B cell (primary cell): ENCODE results near the gene GALNT10. TPM values are rescaled to one million over a fixed set of nuclear protein-coding genes. Genes with fewer than 3 reads are reported as not detected.

ENCODE experiments used
- ATAC-seq: fragments of 200-7000 bp; cut with Tn5 transposase; one replicate; pipeline ENCODE4 v1.10.0; 2021; ENCODE audit warnings: low read depth, mild to moderate bottlenecking, moderate number of reproducible peaks, moderate library complexity
- CTCF ChIA-PET: fragments of 350-600 bp; sonication (Branson Sonifier 250); formaldehyde crosslinking; loops from one replicate; lab custom pipeline; 2021; ENCODE audit warnings: antibody characterized with exemption, inconsistent platforms; lab: Charles Lee
- POLR2A ChIA-PET: fragments of 350-600 bp; sonication (Branson Sonifier 250); formaldehyde crosslinking; loops from one replicate; lab custom pipeline; 2021; ENCODE audit warnings: antibody characterized with exemption; lab: Charles Lee
- DNase-seq: peaks from one replicate; pipeline ENCODE4 v3.0.0; 2013
- H2AFZ ChIP-seq: 2 replicates; pipeline ENCODE4 v1.6.1; 2012; ENCODE audit warnings: mild to moderate bottlenecking, low read depth, low read length; ENCODE audit not compliant: insufficient read depth, poor library complexity, severe bottlenecking
- H3K27ac ChIP-seq, 2 donors: 1 replicate in 1 of 2; 2 replicates in 1 of 2; pipeline ENCODE4 v1.5.1; 2012 to 2013; ENCODE audit warnings: low read length in 2 of 2, mild to moderate bottlenecking in 2 of 2, moderate library complexity in 1 of 2
- H3K27me3 ChIP-seq, 4 experiments: fragments of 200-600 bp in 1 of 4; sonication (generic) in 1 of 4; replicated peaks in 1 of 4; 1 replicate in 2 of 4; 2 replicates in 2 of 4; pipeline versions ENCODE4 v1.6.1 to v1.7.0; 2013 to 2016; ENCODE audit warnings: low read length in 3 of 4, mild to moderate bottlenecking in 2 of 4, mixed read lengths in 1 of 4, moderate library complexity in 1 of 4; ENCODE audit not compliant: insufficient read depth in 4 of 4, control insufficient read depth in 3 of 4; ENCODE audit errors: control extremely low read depth in 1 of 4
- H3K36me3 ChIP-seq, 2 experiments: replicated peaks in 1 of 2; 1 replicate in 1 of 2; 2 replicates in 1 of 2; pipeline versions ENCODE4 v1.6.1 to v1.7.1; 2013; ENCODE audit warnings: low read length in 1 of 2; ENCODE audit not compliant: insufficient read depth in 2 of 2, control insufficient read depth in 1 of 2; ENCODE audit errors: control extremely low read depth in 1 of 2, extremely low read depth in 1 of 2
- H3K4me1 ChIP-seq, 2 donors: fragments of 200-600 bp in 1 of 2; sonication (generic) in 1 of 2; 1 replicate in 1 of 2; 2 replicates in 1 of 2; pipeline versions ENCODE4 v1.5.1 to v1.6.1; 2013 to 2017; ENCODE audit warnings: low read length in 2 of 2; ENCODE audit not compliant: control insufficient read depth in 2 of 2, insufficient read depth in 2 of 2
- H3K4me2 ChIP-seq: replicated peaks from 2 replicates; pipeline ENCODE3; 2012; ENCODE audit warnings: mild to moderate bottlenecking, low read depth, low read length; ENCODE audit not compliant: poor library complexity, severe bottlenecking
- H3K4me3 ChIP-seq, 5 experiments: fragments of 200-600 bp in 1 of 5; sonication (generic) in 1 of 5; 1 replicate in 3 of 5; 2 replicates in 2 of 5; pipeline versions ENCODE4 v1.5.1 to v1.7.0; 2011 to 2016; ENCODE audit warnings: low read length in 4 of 5, mild to moderate bottlenecking in 4 of 5, low read depth in 2 of 5, control low read depth in 1 of 5, moderate library complexity in 1 of 5; ENCODE audit not compliant: insufficient read depth in 1 of 5; ENCODE audit errors: control extremely low read depth in 1 of 5, extremely low read depth in 1 of 5
- H3K79me2 ChIP-seq: fragments of 200-600 bp; sonication (generic); one replicate; pipeline ENCODE4 v1.6.0; 2016; ENCODE audit warnings: low read length; ENCODE audit not compliant: control insufficient read depth, insufficient read depth
- H3K9ac ChIP-seq: fragments of 200-600 bp; sonication (generic); 2 replicates; pipeline ENCODE4 v1.6.1; 2017; ENCODE audit warnings: mild to moderate bottlenecking, low read length, moderate library complexity
- H3K9me3 ChIP-seq, 3 donors: one replicate each; pipeline versions ENCODE4 v1.6.1 to v1.7.1; 2013; ENCODE audit warnings: low read length in 2 of 3; ENCODE audit not compliant: control insufficient read depth in 2 of 3, insufficient read depth in 1 of 3; ENCODE audit errors: control extremely low read depth in 1 of 3
- H4K20me1 ChIP-seq: 2 replicates; pipeline ENCODE4 v1.6.0; 2012; ENCODE audit warnings: mild to moderate bottlenecking, low read length; ENCODE audit not compliant: insufficient read depth, control insufficient read depth, poor library complexity, severe bottlenecking
- H3K27ac Mint-ChIP-seq: one replicate; pipeline ENCODE4 v1.8.0; 2021; ENCODE audit warnings: mixed read lengths
- H3K27me3 Mint-ChIP-seq: one replicate; pipeline ENCODE4 v1.8.0; 2021; ENCODE audit warnings: mixed read lengths
- H3K4me1 Mint-ChIP-seq: one replicate; pipeline ENCODE4 v1.8.0; 2021; ENCODE audit warnings: mixed read lengths
- H3K4me3 Mint-ChIP-seq: one replicate; pipeline ENCODE4 v1.8.0; 2021; ENCODE audit warnings: mixed read lengths
- H3K9me3 Mint-ChIP-seq: one replicate; pipeline ENCODE4 v1.8.0; 2022; ENCODE audit warnings: mixed read lengths; ENCODE audit not compliant: insufficient read depth
- CTCF ChIP-seq: fragments of 200-600 bp; IDR thresholded peaks from one replicate; pipeline ENCODE4 v1.8.0; 2022; ENCODE audit warnings: antibody characterized with exemption, mild to moderate bottlenecking
- EZH2 ChIP-seq: IDR thresholded peaks from 2 replicates; pipeline ENCODE4 v1.6.1; 2012; ENCODE audit warnings: borderline replicate concordance, low read depth, mild to moderate bottlenecking, moderate library complexity, low read length; ENCODE audit not compliant: insufficient read depth, poor library complexity, severe bottlenecking
- WGBS: methylation state at CpG from one replicate; pipeline ENCODE4 v1.1.5; 2013; ENCODE audit warnings: missing lambda C conversion rate; ENCODE audit not compliant: insufficient coverage; 5-methylcytosine and 5-hydroxymethylcytosine counted together
- intact Hi-C: fragments of 100-400 bp; cut with micrococcal nuclease; formaldehyde crosslinking; loops from one replicate; pipeline ENCODE4 v1.10.0; 2022
- polyA plus RNA-seq: library from polyadenylated mRNA; depleted of rRNA; stranded (reverse); fragments of >200 nt; gene quantifications from 2 replicates; pipeline ENCODE4 v1.2.3, GENCODE V29; 2012
- total RNA-seq, 2 donors: library from RNA; stranded (reverse); fragments of 120-200 nt in 1 of 2; gene quantifications; 1 replicate in 1 of 2; 2 replicates in 1 of 2; pipeline versions ENCODE4 v1.2.3 to v1.2.4, GENCODE V29; 2013 to 2022

Gene GALNT10
- total and polyA plus RNA-seq, 2 donors (not counting 1 experiment from before 2014, with no cell fraction given) = 27.7 to 42.8 TPM

GRCh38 chr5:154254896-154255295 is 64.4 kb downstream of the GALNT10 start:
- Histone ChIP-seq H3K9me3 (no peaks in the 10 kb centered on the region), H3K4me2 (no peak overlapping the region), H2AFZ (no peak overlapping the region), H3K36me3 (peaks cover 2% of the 10 kb centered on the region in 2 experiments), H3K27me3 (no peaks in the 10 kb centered on the region), H3K79me2 (peaks cover 60% of the 10 kb centered on the region), H3K27ac (no peak overlapping the region), H3K4me1 (no peaks in the 10 kb centered on the region), H3K9ac (no peak overlapping the region), H4K20me1 (peaks cover 21% of the 10 kb centered on the region), H3K4me3 (no peak overlapping the region)
- DNase-seq (no peak), ATAC-seq (no peak)
- Mint-ChIP-seq H3K4me1 (peaks cover 27% of the 10 kb centered on the region), H3K4me3 (no peak overlapping the region), H3K9me3 (peaks cover 4% of the 10 kb centered on the region), H3K27ac (no peak overlapping the region), H3K27me3 (no peaks in the 10 kb centered on the region)
- TF ChIP-seq EZH2 = no peak
- no peak for TF ChIP-seq CTCF
- 100% methylated on average over 1 of the region's 2 CpGs for WGBS
- CTCF ChIA-PET = no interaction called here
- intact Hi-C loops = no loop called here
- POLR2A ChIA-PET = no interaction called here

GRCh38 chr5:154257046-154257445 is 66.5 kb downstream of the GALNT10 start:
- WGBS = no CpG with 5 or more reads among the region's 2 CpGs
- Histone ChIP-seq H3K9me3 (no peaks in the 10 kb centered on the region), H4K20me1 (peaks cover 17% of the 10 kb centered on the region), H2AFZ (no peak overlapping the region), H3K79me2 (peaks cover 53% of the 10 kb centered on the region), H3K4me2 (no peak overlapping the region), H3K36me3 (no peaks in the 10 kb centered on the region), H3K4me1 (peaks cover 0 to 3% of the 10 kb centered on the region in 2 donors), H3K9ac (no peak overlapping the region), H3K27me3 (no peaks in the 10 kb centered on the region), H3K4me3 (no peak overlapping the region), H3K27ac (no peak overlapping the region)
- Mint-ChIP-seq H3K27ac (no peak overlapping the region), H3K4me3 (no peak overlapping the region), H3K27me3 (no peaks in the 10 kb centered on the region), H3K4me1 (peaks cover 33% of the 10 kb centered on the region), H3K9me3 (peaks cover 4% of the 10 kb centered on the region)
- no peak for DNase-seq
- ATAC-seq = no peak
- POLR2A ChIA-PET = no interaction called here
- intact Hi-C loops = no loop called here
- no peak for TF ChIP-seq CTCF
- TF ChIP-seq EZH2 = no peak
- CTCF ChIA-PET = no interaction called here
